MM.1S (cell line): Measurements from ENCODE around the gene KRT8.

ENCODE experiments used
- DNase-seq: peaks from one replicate; pipeline ENCODE4 v3.0.0-alpha.2; 2015
- H2AFZ ChIP-seq: fragments of 300-600 bp; sonication (generic); 2 replicates; pipeline ENCODE4 v1.6.0; 2016; ENCODE audit warnings: antibody characterized with exemption, low read length
- H3F3A ChIP-seq: fragments of 300-600 bp; sonication (generic); 2 replicates; pipeline ENCODE4 v1.6.1; 2016; ENCODE audit warnings: mild to moderate bottlenecking, antibody characterized with exemption, low read length, moderate library complexity, mixed read lengths; ENCODE audit not compliant: insufficient read depth
- H3K27ac ChIP-seq: fragments of 300-600 bp; sonication (generic); 2 replicates; pipeline ENCODE4 v1.5.1; 2016; ENCODE audit warnings: mild to moderate bottlenecking, low read length
- H3K27me3 ChIP-seq: fragments of 300-600 bp; sonication (generic); replicated peaks from 2 replicates; pipeline ENCODE4 v1.6.0; 2016; ENCODE audit warnings: low read length; ENCODE audit not compliant: insufficient read depth
- H3K36me3 ChIP-seq: fragments of 300-600 bp; sonication (generic); replicated peaks from 2 replicates; pipeline ENCODE4 v1.6.1; 2016; ENCODE audit warnings: mild to moderate bottlenecking, low read length, mixed read lengths; ENCODE audit not compliant: insufficient read depth
- H3K4me1 ChIP-seq: fragments of 300-600 bp; sonication (generic); 2 replicates; pipeline ENCODE4 v1.6.1; 2016; ENCODE audit warnings: low read length, mixed read lengths
- H3K4me2 ChIP-seq: fragments of 300-600 bp; sonication (generic); 2 replicates; pipeline ENCODE4 v1.6.0; 2016; ENCODE audit warnings: low read depth, low read length
- H3K4me3 ChIP-seq: fragments of 300-600 bp; sonication (generic); 2 replicates; pipeline ENCODE4 v1.5.1; 2016; ENCODE audit warnings: low read length, mixed read lengths
- H3K79me2 ChIP-seq: fragments of 300-600 bp; sonication (generic); 2 replicates; pipeline ENCODE4 v1.6.1; 2016; ENCODE audit warnings: mixed run types, low read length, mixed read lengths
- H3K9ac ChIP-seq: fragments of 300-600 bp; sonication (generic); 2 replicates; pipeline ENCODE4 v1.6.1; 2016; ENCODE audit warnings: low read length, mixed read lengths
- H3K9me2 ChIP-seq: fragments of 300-600 bp; sonication (generic); replicated peaks from 2 replicates; pipeline ENCODE4 v1.6.1; 2016; ENCODE audit warnings: mild to moderate bottlenecking, low read length, mixed read lengths; ENCODE audit not compliant: insufficient read depth
- H3K9me3 ChIP-seq: fragments of 300-600 bp; sonication (generic); replicated peaks from 2 replicates; pipeline ENCODE4 v1.6.1; 2016; ENCODE audit warnings: mild to moderate bottlenecking, low read length, mixed read lengths; ENCODE audit not compliant: insufficient read depth
- H4K20me1 ChIP-seq: fragments of 300-600 bp; sonication (generic); 2 replicates; pipeline ENCODE4 v1.6.1; 2016; ENCODE audit warnings: mild to moderate bottlenecking, low read length, moderate library complexity, mixed read lengths; ENCODE audit not compliant: insufficient read depth
- EZH2 ChIP-seq: fragments of 300-600 bp; sonication (generic); optimal IDR thresholded peaks from 2 replicates; pipeline ENCODE3; 2017; ENCODE audit warnings: low read depth, mild to moderate bottlenecking, antibody characterized with exemption, low read length, mixed read lengths
- EZH2phosphoT487 ChIP-seq: fragments of 300-600 bp; sonication (generic); IDR thresholded peaks from 2 replicates; pipeline ENCODE4 v1.6.1; 2018; ENCODE audit warnings: antibody characterized with exemption, low read length
- TF ChIP-seq, protein P1 (sequence below): fragments of 300-600 bp; sonication (generic); IDR thresholded peaks from 2 replicates; pipeline ENCODE4 v1.5.1; 2016; ENCODE audit warnings: antibody characterized with exemption, low read length, mixed read lengths

KRT8 gene

GRCh38 chr12:52900166-52900895 is 4.5 kb downstream of the KRT8 start:
- Histone ChIP-seq H3F3A (no peaks in the 10 kb centered on the region), H3K4me3 (no peak overlapping the region), H3K9me2 (no peaks in the 10 kb centered on the region), H3K4me2 (no peak overlapping the region), H3K4me1 (no peaks in the 10 kb centered on the region), H3K27ac (no peak overlapping the region), H3K9me3 (no peaks in the 10 kb centered on the region), H2AFZ (no peak overlapping the region), H3K79me2 (no peaks in the 10 kb centered on the region), H4K20me1 (no peaks in the 10 kb centered on the region), H3K36me3 (no peaks in the 10 kb centered on the region), H3K9ac (no peak overlapping the region), H3K27me3 (peaks cover 26% of the 10 kb centered on the region)
- no peak for TF ChIP-seq EZH2
- DNase-seq: no peak

GRCh38 chr12:52899338-52900035 is 5.4 kb downstream of the KRT8 start:
- Histone ChIP-seq H2AFZ (no peak overlapping the region), H3K36me3 (no peaks in the 10 kb centered on the region), H3K4me3 (no peak overlapping the region), H3K9me2 (no peaks in the 10 kb centered on the region), H3K4me1 (no peaks in the 10 kb centered on the region), H3K79me2 (no peaks in the 10 kb centered on the region), H3K4me2 (no peak overlapping the region), H3K27ac (no peak overlapping the region), H4K20me1 (no peaks in the 10 kb centered on the region), H3F3A (no peaks in the 10 kb centered on the region), H3K9ac (no peak overlapping the region), H3K27me3 (peaks cover 29% of the 10 kb centered on the region), H3K9me3 (no peaks in the 10 kb centered on the region)
- no peak for TF ChIP-seq EZH2
- no peak for TF ChIP-seq EZH2phosphoT487
- TF ChIP-seq, protein P1, sequence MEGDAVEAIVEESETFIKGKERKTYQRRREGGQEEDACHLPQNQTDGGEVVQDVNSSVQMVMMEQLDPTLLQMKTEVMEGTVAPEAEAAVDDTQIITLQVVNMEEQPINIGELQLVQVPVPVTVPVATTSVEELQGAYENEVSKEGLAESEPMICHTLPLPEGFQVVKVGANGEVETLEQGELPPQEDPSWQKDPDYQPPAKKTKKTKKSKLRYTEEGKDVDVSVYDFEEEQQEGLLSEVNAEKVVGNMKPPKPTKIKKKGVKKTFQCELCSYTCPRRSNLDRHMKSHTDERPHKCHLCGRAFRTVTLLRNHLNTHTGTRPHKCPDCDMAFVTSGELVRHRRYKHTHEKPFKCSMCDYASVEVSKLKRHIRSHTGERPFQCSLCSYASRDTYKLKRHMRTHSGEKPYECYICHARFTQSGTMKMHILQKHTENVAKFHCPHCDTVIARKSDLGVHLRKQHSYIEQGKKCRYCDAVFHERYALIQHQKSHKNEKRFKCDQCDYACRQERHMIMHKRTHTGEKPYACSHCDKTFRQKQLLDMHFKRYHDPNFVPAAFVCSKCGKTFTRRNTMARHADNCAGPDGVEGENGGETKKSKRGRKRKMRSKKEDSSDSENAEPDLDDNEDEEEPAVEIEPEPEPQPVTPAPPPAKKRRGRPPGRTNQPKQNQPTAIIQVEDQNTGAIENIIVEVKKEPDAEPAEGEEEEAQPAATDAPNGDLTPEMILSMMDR: no peak
- DNase-seq: no peak

DNA sequence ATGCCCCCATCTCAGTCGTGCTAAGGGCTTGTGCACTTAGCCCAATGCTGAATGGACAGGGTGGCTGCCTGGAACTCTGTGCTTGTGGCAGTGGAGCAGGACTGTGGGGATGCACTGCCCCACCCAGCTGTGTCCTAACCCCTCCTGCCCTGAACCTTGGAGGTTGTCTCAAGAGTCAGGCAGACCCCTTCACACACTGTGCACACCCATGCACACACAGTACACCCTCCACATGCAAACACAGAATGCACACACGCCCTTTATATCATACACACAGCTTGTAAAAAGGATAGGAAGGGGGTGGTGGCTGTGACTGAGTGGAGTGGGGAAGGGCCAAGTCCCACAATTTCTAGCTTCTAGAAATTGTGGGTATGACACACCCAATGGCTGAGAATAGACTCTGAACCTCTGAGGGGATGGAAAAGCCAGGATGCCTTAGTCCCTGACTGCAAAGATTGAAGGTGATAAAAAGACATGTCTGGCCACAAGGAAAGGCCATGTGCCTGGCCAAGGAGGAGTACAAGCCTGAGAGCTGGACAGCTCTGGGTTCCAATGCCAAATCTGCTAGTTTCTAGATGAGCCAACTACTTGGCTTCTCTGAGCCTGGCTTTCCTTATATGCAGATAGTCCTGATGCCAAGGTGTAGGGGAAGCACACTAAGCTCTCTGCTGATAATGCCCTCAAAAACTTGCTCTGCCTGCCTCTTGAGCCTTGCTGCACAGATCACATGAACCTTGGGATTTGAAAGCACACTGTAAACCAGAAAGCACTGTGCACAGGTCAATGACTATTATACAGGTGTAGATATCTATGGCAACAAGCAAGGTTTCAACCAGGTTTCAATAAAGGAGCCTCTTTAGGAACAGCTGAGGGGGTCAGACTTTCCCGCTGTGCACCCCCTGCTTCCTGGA is 8.4 kb downstream of the KRT8 start:
- Histone ChIP-seq H3K27ac (no peak overlapping the region), H3K4me3 (no peak overlapping the region)
- no peak for DNase-seq

More for the DNA sequence above, 8.4 kb downstream of the KRT8 start:
- TF ChIP-seq EZH2: no peak
- TF ChIP-seq, protein P1: no peak
- no peak for TF ChIP-seq EZH2phosphoT487
- H3K4me2 ChIP-seq: no peak overlapping the region
- H3K79me2 ChIP-seq: no peaks in the 10 kb centered on the region
- H3K27me3 ChIP-seq: peaks cover 35% of the 10 kb centered on the region
- no peak overlapping the region for H3K9ac ChIP-seq
- H2AFZ ChIP-seq: no peak overlapping the region
- H3K36me3 ChIP-seq: no peaks in the 10 kb centered on the region
- no peaks in the 10 kb centered on the region for H4K20me1 ChIP-seq
- H3F3A ChIP-seq: no peaks in the 10 kb centered on the region
- no peaks in the 10 kb centered on the region for H3K9me2 ChIP-seq
- no peaks in the 10 kb centered on the region for H3K4me1 ChIP-seq
- H3K9me3 ChIP-seq: no peaks in the 10 kb centered on the region
